GM18498 (cell line): ENCODE measurements around the gene FLNC.
A peak's percentile ranks its signal among the peaks of the same experiment; 100 is the strongest.

ENCODE experiments used
- ATAC-seq: cut with Tn5 transposase; IDR thresholded peaks from one replicate; pipeline ENCODE4 v1.9.1; 2021; ENCODE audit warnings: mild to moderate bottlenecking, moderate library complexity; ENCODE audit not compliant: unreplicated experiment

FLNC gene

GRCh38 chr7:128860158-128861073 lies 30.2 kb downstream of the FLNC start:
- no peak for ATAC-seq

- ATAC-seq: no peak
Measured at GRCh38 chr7:128861957-128862570, 31.9 kb downstream of the FLNC start.

GRCh38 chr7:128862571-128863432 lies 32.6 kb downstream of the FLNC start, which contains the start of gene ATP6V1F:
Gene ATP6V1F (plus strand): TSS chr7:128862856. CDS start chr7:128862905, 49 bp downstream.
- peak; percentile 85 for ATAC-seq

GRCh38 chr7:128863433-128863989 lies 33.3 kb downstream of the FLNC start:
- ATAC-seq: peak; percentile 46

GRCh38 chr7:128865303-128865702 lies 35.1 kb downstream of the FLNC start:
- no peak for ATAC-seq

- ATAC-seq: no peak
Measured at GRCh38 chr7:128865996-128866877, 36.0 kb downstream of the FLNC start.

GRCh38 chr7:128867241-128867640 lies 37.0 kb downstream of the FLNC start:
- ATAC-seq: no peak

- ATAC-seq: no peak
Measured at GRCh38 chr7:128867842-128868623, 37.8 kb downstream of the FLNC start.

GRCh38 chr7:128868624-128869137 lies 38.5 kb downstream of the FLNC start:
- ATAC-seq: no peak

GRCh38 chr7:128869138-128869943 lies 39.1 kb downstream of the FLNC start:
- ATAC-seq: peak; percentile 66

- ATAC-seq: peak; percentile 5
Measured at GRCh38 chr7:128869944-128870285, 39.7 kb downstream of the FLNC start.

- ATAC-seq: no peak
Measured at GRCh38 chr7:128871050-128871449, 40.8 kb downstream of the FLNC start.

GRCh38 chr7:128872394-128872824 lies 42.2 kb downstream of the FLNC start:
- no peak for ATAC-seq

GRCh38 chr7:128873234-128873633 lies 43.0 kb downstream of the FLNC start:
- no peak for ATAC-seq

GRCh38 chr7:128874140-128875031 lies 44.2 kb downstream of the FLNC start:
- ATAC-seq: no peak

- ATAC-seq: no peak
Measured at GRCh38 chr7:128875523-128875948, 45.3 kb downstream of the FLNC start.

- no peak for ATAC-seq
Measured at GRCh38 chr7:128876127-128876526, 45.9 kb downstream of the FLNC start.
